Measurements from ENCODE around the gene TP53RK. TPM values are rescaled to one million over a fixed set of nuclear protein-coding genes. Genes with fewer than 3 reads are reported as not detected.

Gene TP53RK
- total and polyA plus RNA-seq, 2 of the 13 experiments (the other 11 are each of a cell fraction or from before 2014, with no cell fraction given): 12.9 to 25.5 TPM

DNA sequence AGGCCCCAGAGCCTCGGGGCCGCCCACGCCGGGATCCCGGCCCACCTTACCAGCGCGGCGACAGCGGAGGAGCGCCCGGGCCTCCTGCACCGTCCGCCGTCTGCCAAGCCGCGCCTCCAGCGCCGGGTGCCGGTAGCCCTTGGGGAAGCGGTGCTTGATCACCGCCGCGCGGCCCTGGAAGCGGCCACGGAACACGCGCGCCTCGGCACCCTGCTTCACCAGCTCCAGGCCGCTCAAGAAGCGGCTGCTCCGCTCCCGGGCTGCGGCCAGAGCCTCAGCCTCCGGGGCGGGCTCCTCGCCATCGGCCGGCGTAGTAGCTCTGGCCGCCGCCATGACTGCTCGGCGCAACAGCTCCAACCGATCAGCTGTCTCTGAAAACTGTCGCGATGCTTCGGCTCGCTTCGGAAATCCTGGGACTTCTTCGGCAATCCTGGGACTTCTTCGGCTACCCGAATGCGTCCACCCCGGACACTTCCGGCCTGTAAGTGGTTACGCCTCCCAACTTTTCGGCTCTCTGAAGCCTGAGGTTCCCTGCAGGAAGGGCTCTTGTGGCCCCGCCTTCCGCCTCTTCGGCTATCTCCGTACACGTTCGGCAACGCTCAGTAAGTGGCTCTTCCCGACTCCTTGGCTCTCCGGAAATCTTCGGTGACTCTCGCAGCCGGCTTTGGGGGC is at the start of gene TP53RK (continued):
- TF ChIP-seq SETDB1 (CRISPR knock-in tag; IDR thresholded peaks at IDR 0.05; ENCODE audit: borderline replicate concordance) (no peak; the same call in 1 of the 2 replicates), FOXP1 (IDR thresholded peaks at IDR 0.05) (no peak), FOXP1 (CRISPR knock-in tag; IDR thresholded peaks at IDR 0.05) (no peak), ZNF672 (CRISPR knock-in tag; IDR thresholded peaks at IDR 0.05) (no peak), ZFP41 (CRISPR knock-in tag; IDR thresholded peaks at IDR 0.05; ENCODE audit: borderline replicate concordance) (peak; percentile 96), IRF2 (CRISPR knock-in tag; IDR thresholded peaks at IDR 0.05) (peak; percentile 75), ZNF446 (CRISPR knock-in tag; IDR thresholded peaks at IDR 0.05) (0 out of 2 replicates have a peak, but pooled peaks have one; percentile 81), ZNF577 (CRISPR knock-in tag; IDR thresholded peaks at IDR 0.05; ENCODE audit: borderline replicate concordance, low read depth) (no peak; the same call in 1 of the 2 replicates), ZNF605 (CRISPR knock-in tag; IDR thresholded peaks at IDR 0.05) (no peak; the same call in 1 of the 2 replicates), NAIF1 (CRISPR knock-in tag; IDR thresholded peaks at IDR 0.05; ENCODE audit: borderline replicate concordance) (peak; percentile 90; the same call in 1 of the 2 replicates), ZNF496 (CRISPR knock-in tag; IDR thresholded peaks at IDR 0.05; ENCODE audit: insufficient replicate concordance) (no peak), ZNF629 (CRISPR knock-in tag; conservative IDR thresholded peaks at IDR 0.05) (0 out of 2 replicates have a peak, but pooled peaks have one; percentile 8), ZNF335 (CRISPR knock-in tag; IDR thresholded peaks at IDR 0.05) (0 out of 2 replicates have a peak, but pooled peaks have one; percentile 56), KDM6A (CRISPR knock-in tag; IDR thresholded peaks at IDR 0.05; ENCODE audit: low read depth) (0 out of 2 replicates have a peak, but pooled peaks have one; percentile 12), SNRNP70 (IDR thresholded peaks at IDR 0.05; ENCODE audit: low read depth, low read length) (no peak), TAF15 (IDR thresholded peaks at IDR 0.05; ENCODE audit: low read depth, low read length, poor library complexity, severe bottlenecking) (peak; percentile 76), NFE2L2 (IDR thresholded peaks at IDR 0.05; ENCODE audit: low read length) (no peak), ZFP36 (IDR thresholded peaks at IDR 0.05; ENCODE audit: borderline replicate concordance, low read depth, low read length, partially characterized antibody) (no peak), AKAP8 (CRISPR knock-in tag; IDR thresholded peaks at IDR 0.05) (peak; percentile 77; the same call in 1 of the 2 replicates)
- TF ChIP-seq, protein P1, sequence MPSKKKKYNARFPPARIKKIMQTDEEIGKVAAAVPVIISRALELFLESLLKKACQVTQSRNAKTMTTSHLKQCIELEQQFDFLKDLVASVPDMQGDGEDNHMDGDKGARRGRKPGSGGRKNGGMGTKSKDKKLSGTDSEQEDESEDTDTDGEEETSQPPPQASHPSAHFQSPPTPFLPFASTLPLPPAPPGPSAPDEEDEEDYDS (CRISPR knock-in tag; IDR thresholded peaks at IDR 0.05): peak; percentile 43; the same call in 1 of the 2 replicates
- TF ChIP-seq, protein P2, sequence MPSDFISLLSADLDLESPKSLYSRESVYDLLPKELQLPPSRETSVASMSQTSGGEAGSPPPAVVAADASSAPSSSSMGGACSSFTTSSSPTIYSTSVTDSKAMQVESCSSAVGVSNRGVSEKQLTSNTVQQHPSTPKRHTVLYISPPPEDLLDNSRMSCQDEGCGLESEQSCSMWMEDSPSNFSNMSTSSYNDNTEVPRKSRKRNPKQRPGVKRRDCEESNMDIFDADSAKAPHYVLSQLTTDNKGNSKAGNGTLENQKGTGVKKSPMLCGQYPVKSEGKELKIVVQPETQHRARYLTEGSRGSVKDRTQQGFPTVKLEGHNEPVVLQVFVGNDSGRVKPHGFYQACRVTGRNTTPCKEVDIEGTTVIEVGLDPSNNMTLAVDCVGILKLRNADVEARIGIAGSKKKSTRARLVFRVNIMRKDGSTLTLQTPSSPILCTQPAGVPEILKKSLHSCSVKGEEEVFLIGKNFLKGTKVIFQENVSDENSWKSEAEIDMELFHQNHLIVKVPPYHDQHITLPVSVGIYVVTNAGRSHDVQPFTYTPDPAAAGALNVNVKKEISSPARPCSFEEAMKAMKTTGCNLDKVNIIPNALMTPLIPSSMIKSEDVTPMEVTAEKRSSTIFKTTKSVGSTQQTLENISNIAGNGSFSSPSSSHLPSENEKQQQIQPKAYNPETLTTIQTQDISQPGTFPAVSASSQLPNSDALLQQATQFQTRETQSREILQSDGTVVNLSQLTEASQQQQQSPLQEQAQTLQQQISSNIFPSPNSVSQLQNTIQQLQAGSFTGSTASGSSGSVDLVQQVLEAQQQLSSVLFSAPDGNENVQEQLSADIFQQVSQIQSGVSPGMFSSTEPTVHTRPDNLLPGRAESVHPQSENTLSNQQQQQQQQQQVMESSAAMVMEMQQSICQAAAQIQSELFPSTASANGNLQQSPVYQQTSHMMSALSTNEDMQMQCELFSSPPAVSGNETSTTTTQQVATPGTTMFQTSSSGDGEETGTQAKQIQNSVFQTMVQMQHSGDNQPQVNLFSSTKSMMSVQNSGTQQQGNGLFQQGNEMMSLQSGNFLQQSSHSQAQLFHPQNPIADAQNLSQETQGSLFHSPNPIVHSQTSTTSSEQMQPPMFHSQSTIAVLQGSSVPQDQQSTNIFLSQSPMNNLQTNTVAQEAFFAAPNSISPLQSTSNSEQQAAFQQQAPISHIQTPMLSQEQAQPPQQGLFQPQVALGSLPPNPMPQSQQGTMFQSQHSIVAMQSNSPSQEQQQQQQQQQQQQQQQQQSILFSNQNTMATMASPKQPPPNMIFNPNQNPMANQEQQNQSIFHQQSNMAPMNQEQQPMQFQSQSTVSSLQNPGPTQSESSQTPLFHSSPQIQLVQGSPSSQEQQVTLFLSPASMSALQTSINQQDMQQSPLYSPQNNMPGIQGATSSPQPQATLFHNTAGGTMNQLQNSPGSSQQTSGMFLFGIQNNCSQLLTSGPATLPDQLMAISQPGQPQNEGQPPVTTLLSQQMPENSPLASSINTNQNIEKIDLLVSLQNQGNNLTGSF (CRISPR knock-in tag; IDR thresholded peaks at IDR 0.05): peak; percentile 95; the same call in 1 of the 2 replicates
- TF ChIP-seq, protein P3, sequence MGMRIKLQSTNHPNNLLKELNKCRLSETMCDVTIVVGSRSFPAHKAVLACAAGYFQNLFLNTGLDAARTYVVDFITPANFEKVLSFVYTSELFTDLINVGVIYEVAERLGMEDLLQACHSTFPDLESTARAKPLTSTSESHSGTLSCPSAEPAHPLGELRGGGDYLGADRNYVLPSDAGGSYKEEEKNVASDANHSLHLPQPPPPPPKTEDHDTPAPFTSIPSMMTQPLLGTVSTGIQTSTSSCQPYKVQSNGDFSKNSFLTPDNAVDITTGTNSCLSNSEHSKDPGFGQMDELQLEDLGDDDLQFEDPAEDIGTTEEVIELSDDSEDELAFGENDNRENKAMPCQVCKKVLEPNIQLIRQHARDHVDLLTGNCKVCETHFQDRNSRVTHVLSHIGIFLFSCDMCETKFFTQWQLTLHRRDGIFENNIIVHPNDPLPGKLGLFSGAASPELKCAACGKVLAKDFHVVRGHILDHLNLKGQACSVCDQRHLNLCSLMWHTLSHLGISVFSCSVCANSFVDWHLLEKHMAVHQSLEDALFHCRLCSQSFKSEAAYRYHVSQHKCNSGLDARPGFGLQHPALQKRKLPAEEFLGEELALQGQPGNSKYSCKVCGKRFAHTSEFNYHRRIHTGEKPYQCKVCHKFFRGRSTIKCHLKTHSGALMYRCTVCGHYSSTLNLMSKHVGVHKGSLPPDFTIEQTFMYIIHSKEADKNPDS (CRISPR knock-in tag; IDR thresholded peaks at IDR 0.05): no peak; the same call in 1 of the 2 replicates

Measured in HepG2 (cell line).